Right lobe of liver (tissue), 6 donors: ENCODE results near the gene DPF1. TPM values are rescaled to one million over a fixed set of nuclear protein-coding genes. Genes with fewer than 3 reads are reported as not detected.
"Not testable (repeated sequence)": the region's sequence is repeated elsewhere in the genome, so short reads cannot be mapped to it uniquely, and the experiment has no call there.

Experiments
- ATAC-seq, 4 donors: fragments of 200-7000 bp; cut with Tn5 transposase; one replicate each; pipeline ENCODE4 v1.9.1; 2020; ENCODE audit warnings: mild to moderate bottlenecking in 4 of 4, moderate library complexity in 4 of 4
- DNase-seq, 3 donors: peaks; one replicate each; pipeline ENCODE4 v3.0.0-alpha.2; 2020
- H3K27ac ChIP-seq, 3 donors: fragments of 200-600 bp; one replicate each; pipeline ENCODE4 v1.8.0; 2022
- H3K27me3 ChIP-seq, 2 donors: fragments of 200-600 bp; one replicate each; pipeline ENCODE4 v1.8.0; 2022
- H3K36me3 ChIP-seq, 4 donors: fragments of 200-600 bp; sonication (generic) in 1 of 4; one replicate each; pipeline versions ENCODE4 v1.5.1 to v1.8.0; 2017 to 2022; ENCODE audit warnings: control low read depth in 1 of 4
- H3K4me1 ChIP-seq, 4 donors: fragments of 200-600 bp; sonication (generic) in 1 of 4; one replicate each; pipeline versions ENCODE4 v1.5.1 to v1.8.0; 2017 to 2022; ENCODE audit warnings: control low read depth in 1 of 4
- H3K4me3 ChIP-seq, 3 donors: fragments of 200-600 bp; one replicate each; pipeline ENCODE4 v1.8.0; 2022
- H3K9me3 ChIP-seq, 4 donors: fragments of 200-600 bp; sonication (generic) in 1 of 4; one replicate each; pipeline versions ENCODE4 v1.5.1 to v1.8.0; 2017 to 2022; ENCODE audit warnings: control low read depth in 1 of 4
- CTCF ChIP-seq, 4 donors: fragments of 200-600 bp in 3 of 4; fragments of 450-650 bp in 1 of 4; IDR thresholded peaks; one replicate each; pipeline versions ENCODE4 v1.5.1 to v1.8.0; 2016 to 2022; ENCODE audit warnings: antibody characterized with exemption in 4 of 4, mild to moderate bottlenecking in 2 of 4
- POLR2A ChIP-seq: fragments of 450-650 bp; IDR thresholded peaks from one replicate; pipeline ENCODE4 v1.6.1; 2017; ENCODE audit warnings: antibody characterized with exemption, mild to moderate bottlenecking
- WGBS: methylation state at CpG from one replicate; pipeline ENCODE4 v1.1.6; 2018; ENCODE audit warnings: low coverage, low lambda C conversion rate; ENCODE audit not compliant: insufficient coverage; ENCODE audit errors: missing lambda C conversion rate; 5-methylcytosine and 5-hydroxymethylcytosine counted together
- intact Hi-C, 2 donors: fragments of 100-400 bp; cut with DNase I; formaldehyde crosslinking; loops; one replicate each; pipeline versions ENCODE4 v1.11.2 to v1.14.1; 2022
- total RNA-seq, 6 experiments: library from RNA; depleted of rRNA in 2 of 6; stranded (reverse); fragments of >200 nt in 2 of 6; fragmentation: NEBNext Ultra II Directional in 3 of 6; extraction: Animal tissue kit (Norgen Biotek cat#: 25700) in 3 of 6; gene quantifications; one replicate each; pipeline versions ENCODE4 v1.1.0 to v1.2.4, GENCODE V29; 2016 to 2023
- donor health status: DM: no; HTN: yes; CAD: no.
- donor health status: DM: no; HTN: no; CAD: no.
- donor health status: DM: no; HTN: no; CAD: no.
- donor health status: DM: no; HTN: yes; CAD: no.
- donor health status: DM: no; HTN: yes; CAD: no.

DPF1 gene
- total RNA-seq, 6 experiments from 2014 or later: not detected

- no CpG with 5 or more reads among the region's 54 CpGs for WGBS
- no peak for DNase-seq
- Histone ChIP-seq H3K9me3 (no peaks in the 10 kb centered on the region), H3K27ac (no peak overlapping the region), H3K4me1 (no peaks in the 10 kb centered on the region), H3K27me3 (peaks cover 0 to 20% of the 10 kb centered on the region in 2 donors), H3K4me3 (no peak overlapping the region), H3K36me3 (no peaks in the 10 kb centered on the region)
- peak; percentile 26 to 62 (median 60) for ATAC-seq
- intact Hi-C loops: loop anchor here (10.0 kb wide), 1 partner anchor 335 kb away; no protein-coding TSS in a partner anchor
- no peak for TF ChIP-seq POLR2A
- TF ChIP-seq CTCF (IDR thresholded peaks at IDR 0.05): no peak
Measured at GRCh38 chr19:38229585-38230073, 5.6 kb upstream of the DPF1 start.

DNA sequence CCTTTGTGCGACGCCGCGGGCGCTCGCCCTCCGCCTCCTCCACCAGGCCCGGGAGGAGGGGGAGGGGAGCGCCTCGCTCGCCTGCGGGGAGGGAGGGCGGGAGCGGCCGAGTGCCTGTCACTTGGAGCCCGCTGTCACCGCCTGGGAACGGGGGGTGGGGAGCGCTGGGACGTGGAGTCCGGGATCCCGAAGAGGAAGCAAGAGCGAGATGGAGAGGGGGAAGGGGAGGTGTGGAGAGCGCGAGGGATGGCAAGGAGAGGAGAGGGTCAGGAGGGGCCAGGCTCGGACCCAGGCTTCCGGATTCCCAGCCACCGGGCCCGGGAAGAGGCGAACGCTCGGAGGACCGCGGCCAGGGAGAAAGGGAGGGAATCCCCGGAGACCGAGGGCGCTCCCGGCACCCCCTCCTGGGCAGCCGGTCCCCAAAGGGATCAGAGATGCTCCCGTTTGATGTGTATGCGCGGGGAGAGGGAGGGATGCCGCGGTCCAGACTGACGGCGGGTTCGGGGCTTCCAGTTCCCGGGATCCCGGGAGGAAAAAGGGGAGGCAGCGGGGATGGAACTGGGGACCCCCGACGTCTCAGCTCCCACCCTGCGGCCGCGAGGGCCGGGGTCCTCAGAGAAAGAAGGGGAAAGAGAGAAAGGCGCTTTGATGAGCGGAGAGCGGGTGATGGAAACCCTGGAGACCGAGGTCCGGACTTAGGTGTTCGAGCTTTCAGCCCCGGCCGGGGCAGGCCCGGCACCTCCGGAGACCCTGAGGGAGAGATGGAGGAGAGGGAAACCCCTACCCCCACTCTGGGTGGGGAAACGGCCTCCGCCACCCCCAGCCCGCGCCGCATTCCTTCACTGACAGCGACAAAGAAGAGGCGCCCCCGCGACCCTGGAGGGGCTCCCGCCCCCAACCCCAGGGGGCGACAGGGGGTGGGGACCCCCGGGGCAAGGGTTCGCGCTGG, 4.7 kb upstream of the DPF1 start:
- Histone ChIP-seq H3K27ac (no peak overlapping the region), H3K9me3 (no peaks in the 10 kb centered on the region), H3K4me1 (no peaks in the 10 kb centered on the region), H3K27me3 (peaks cover 0 to 21% of the 10 kb centered on the region in 2 donors), H3K4me3 (no peak overlapping the region), H3K36me3 (no peaks in the 10 kb centered on the region)
- WGBS: 2% methylated on average over 48 of the region's 80 CpGs
- no peak for ATAC-seq
- intact Hi-C loops: loop anchor here in 1 of 2 donors (10.0 kb wide), 1 partner anchor 334 kb away; no protein-coding TSS in a partner anchor
- TF ChIP-seq POLR2A (no peak), CTCF (IDR thresholded peaks at IDR 0.05) (no peak)
- no peak for DNase-seq

DNA sequence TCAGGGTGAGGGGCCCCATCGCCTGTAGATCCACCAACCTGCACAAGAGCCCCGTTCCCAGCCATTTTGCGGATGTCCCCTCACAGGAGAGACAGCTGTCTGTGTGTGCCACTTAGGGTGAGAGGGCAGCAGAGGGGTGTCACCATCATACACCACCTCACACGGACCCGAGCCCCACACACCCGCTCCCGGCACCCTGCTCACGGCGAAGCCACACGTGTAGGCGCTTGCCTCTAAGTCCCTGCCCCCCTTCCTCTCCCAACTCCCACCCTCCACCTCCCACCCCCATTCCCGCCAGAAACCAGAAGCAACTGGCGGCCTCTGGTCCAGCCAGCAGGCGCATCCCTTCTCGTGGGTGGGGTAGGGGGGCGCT, 4.0 kb upstream of the DPF1 start:
- Histone ChIP-seq H3K4me1 (no peaks in the 10 kb centered on the region), H3K36me3 (no peaks in the 10 kb centered on the region), H3K9me3 (no peaks in the 10 kb centered on the region), H3K27me3 (peaks cover 3 to 29% of the 10 kb centered on the region in 2 donors), H3K27ac (no peak overlapping the region), H3K4me3 (no peak overlapping the region)
- TF ChIP-seq POLR2A (no peak), CTCF (IDR thresholded peaks at IDR 0.05) (no peak)
- intact Hi-C loops: loop anchor here in 1 of 2 donors (10.0 kb wide), 1 partner anchor 333 kb away; no protein-coding TSS in a partner anchor
- no peak for ATAC-seq
- WGBS: no CpG with 5 or more reads among the region's 16 CpGs
- no peak for DNase-seq

DNA sequence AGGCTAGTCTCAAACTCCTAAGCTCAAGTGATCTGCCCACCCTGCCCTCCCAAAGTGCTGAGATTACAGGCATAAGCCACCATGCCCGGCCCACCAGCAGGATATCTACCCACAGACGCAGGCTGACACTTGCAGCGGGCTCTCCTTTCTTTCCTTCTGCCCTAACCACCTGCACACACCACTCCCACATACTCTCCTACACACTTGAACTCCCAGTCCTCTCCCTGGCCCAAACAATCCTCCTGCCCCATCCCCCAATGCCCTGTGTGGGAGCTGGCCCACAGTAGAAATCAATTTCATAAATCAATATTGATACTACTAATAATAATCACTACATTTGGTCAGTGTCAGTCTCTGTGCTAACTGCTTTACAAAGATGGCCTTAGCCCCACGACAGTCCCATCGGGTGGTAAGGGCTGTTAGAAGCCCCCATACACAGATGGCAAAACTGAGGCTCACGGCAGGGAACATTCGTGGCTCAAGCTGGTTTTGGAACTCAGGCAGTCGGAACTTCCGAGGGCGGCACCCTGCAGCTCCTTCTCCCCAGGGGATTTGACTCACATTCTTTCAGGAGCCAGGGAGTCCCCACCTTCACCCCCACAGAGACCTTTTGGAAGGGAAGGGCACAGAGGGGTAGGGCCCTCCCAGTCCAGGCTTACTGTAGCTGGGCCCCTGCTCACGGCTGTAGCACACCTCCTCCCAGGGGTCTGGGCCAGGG, 3.4 kb upstream of the DPF1 start:
- TF ChIP-seq CTCF (IDR thresholded peaks at IDR 0.05): no peak
- no peak for TF ChIP-seq POLR2A
- H3K27ac ChIP-seq: no peak overlapping the region
- DNase-seq (no peak), ATAC-seq (no peak)
- intact Hi-C loops: loop anchor here in 1 of 2 donors (10.0 kb wide), 1 partner anchor 333 kb away; no protein-coding TSS in a partner anchor
- H3K36me3 ChIP-seq: no peaks in the 10 kb centered on the region
- WGBS: 21% methylated on average over 2 of the region's 11 CpGs
- H3K9me3 ChIP-seq: no peaks in the 10 kb centered on the region
- H3K4me1 ChIP-seq: no peaks in the 10 kb centered on the region
- H3K27me3 ChIP-seq: peaks cover 3 to 29% of the 10 kb centered on the region in 2 donors
- no peak overlapping the region for H3K4me3 ChIP-seq

DNA sequence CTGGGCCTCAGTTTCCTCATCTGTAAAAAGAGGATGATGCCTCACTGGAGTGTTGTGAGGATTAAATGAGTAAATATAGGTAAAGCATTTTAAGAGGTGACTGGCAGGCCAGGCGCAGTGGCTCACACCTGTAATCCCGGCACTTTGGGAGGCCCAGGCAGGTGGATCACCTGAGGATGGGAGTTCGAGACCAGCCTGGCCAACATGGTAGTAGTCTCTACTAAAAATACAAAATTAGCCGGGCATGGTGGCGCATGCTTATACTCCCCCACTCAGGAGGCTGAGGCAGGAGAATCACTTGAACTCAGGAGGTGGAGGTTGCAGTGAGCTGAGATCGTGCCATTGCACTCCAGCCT, 819 bp upstream of the DPF1 start:
- H3K36me3 ChIP-seq, H3K4me1 ChIP-seq, DNase-seq, ATAC-seq, H3K27ac ChIP-seq, H3K9me3 ChIP-seq, H3K4me3 ChIP-seq: not testable (repeated sequence)
- H3K27me3 ChIP-seq: peaks cover 3 to 29% of the 10 kb centered on the region in 2 donors
- intact Hi-C loops: loop anchor here in 1 of 2 donors (10.0 kb wide), 1 partner anchor 330 kb away; no protein-coding TSS in a partner anchor
- 77% methylated on average over 4 of the region's 6 CpGs for WGBS
